GM18517 (cell line): ENCODE data around the gene OR10AD1.
"Not testable (repeated sequence)": the region's sequence is repeated elsewhere in the genome, so short reads cannot be mapped to it uniquely, and the experiment has no call there.

Experiments
- ATAC-seq: cut with Tn5 transposase; IDR thresholded peaks from one replicate; pipeline ENCODE4 v1.9.1; 2021; ENCODE audit warnings: mild to moderate bottlenecking, moderate library complexity; ENCODE audit not compliant: unreplicated experiment

The OR10AD1 gene

DNA sequence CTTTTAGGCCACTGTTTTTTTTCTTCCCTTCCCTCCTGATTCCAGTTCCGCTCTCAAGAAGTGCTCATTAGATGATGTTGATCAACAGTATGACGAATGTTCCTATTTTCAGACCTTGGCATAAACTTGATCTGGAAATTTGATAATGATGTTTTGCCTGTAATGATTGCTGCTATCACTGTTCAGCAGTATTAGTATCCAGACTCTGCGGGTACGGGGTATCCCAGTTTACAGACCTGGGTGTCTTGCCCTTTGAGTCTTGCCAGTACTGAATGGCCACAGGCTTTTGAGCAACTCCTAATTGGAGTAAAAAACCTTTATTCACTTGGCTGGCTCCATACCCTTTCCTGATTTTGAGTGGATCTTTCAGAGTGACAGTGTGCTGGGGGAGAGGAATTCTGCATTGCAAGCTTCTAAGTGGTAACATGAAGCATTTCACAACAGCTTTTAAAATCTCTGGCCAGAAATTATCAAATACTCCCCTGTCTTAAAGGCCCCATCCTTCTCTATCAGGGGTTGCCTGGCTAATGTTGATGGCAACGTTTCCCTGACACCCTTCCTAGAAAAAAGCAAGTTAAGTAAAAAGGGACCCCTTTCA, 39.8 kb downstream of the OR10AD1 start:
- ATAC-seq, result no peak

- ATAC-seq, result no peak
Observed at GRCh38 chr12:48160807-48161206, 42.3 kb downstream of the OR10AD1 start.

GRCh38 chr12:48160046-48160445, 43.0 kb downstream of the OR10AD1 start:
- ATAC-seq, result no peak

DNA sequence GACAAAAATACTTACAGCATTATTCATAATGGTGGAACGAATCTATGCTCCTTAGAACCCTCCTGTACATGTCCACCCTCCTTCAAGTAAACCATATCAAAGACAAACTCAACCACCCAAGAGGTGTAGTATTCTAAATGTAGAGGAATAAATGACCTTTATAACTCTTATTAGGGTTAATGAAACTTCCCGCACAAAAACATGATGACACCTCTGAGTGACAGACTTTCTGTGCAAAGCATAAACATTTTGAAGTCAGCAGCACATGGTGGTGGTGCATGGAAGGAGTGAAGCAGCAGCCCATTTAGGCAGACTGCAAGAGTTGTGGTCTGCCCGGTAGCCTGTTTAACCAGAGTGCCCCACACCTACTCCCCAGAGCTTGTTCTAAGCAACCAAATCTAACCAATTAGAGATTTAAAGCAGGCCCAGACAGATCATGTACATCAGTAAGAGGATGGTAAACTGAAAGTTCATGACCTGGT, 45.2 kb downstream of the OR10AD1 start:
- ATAC-seq, result peak; percentile 17

- ATAC-seq, result peak; percentile 90
Observed at GRCh38 chr12:48157018-48157888, 45.8 kb downstream of the OR10AD1 start, which contains the start of gene ASB8. Gene ASB8 (minus strand): TSS chr12:48157515. CDS start chr12:48153496, 4,019 bp downstream.

- no peak for ATAC-seq
Observed at GRCh38 chr12:48156652-48157017, 46.5 kb downstream of the OR10AD1 start.

DNA sequence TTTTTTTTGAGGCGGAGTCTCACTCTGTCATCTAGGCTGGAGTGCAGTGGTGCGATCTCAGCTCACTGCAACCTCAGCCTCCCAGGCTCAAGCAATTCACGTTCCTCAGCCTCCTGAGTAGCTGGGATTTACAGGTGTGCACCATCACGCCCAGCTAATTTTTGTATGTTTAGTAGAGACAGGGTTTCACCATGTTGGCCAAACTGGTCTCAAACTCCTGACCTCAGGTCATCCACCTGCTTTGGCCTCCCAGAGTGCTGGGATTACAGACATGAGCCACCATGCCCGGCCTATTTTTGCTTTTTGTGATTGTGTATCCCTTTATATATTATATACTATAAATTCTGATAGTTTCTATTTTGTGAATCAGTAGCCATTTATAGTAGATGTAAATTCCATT, 47.3 kb downstream of the OR10AD1 start:
- ATAC-seq, result not testable (repeated sequence)
